CD4-positive, CD25-positive, alpha-beta regulatory T cell (primary cell): ENCODE results near the gene XIST. TPM values are rescaled to one million over a fixed set of nuclear protein-coding genes. Genes with fewer than 3 reads are reported as not detected.
A peak's percentile ranks its signal among the peaks of the same experiment; 100 is the strongest.
"Not testable (repeated sequence)": the region's sequence is repeated elsewhere in the genome, so short reads cannot be mapped to it uniquely, and the experiment has no call there.

Source experiments
- ATAC-seq, 2 donors: fragments of 150-1000 bp; cut with Tn5 transposase; one replicate each; pipeline ENCODE4 v1.10.0; 2021; ENCODE audit warnings: low read depth in 2 of 2, moderate number of reproducible peaks in 2 of 2, moderate library complexity in 1 of 2
- DNase-seq, 3 donors: peaks; one replicate each; pipeline versions ENCODE4 v3.0.0 to v3.0.0-alpha.2; 2012 to 2022; ENCODE audit warnings: mixed read lengths in 1 of 3
- H3K27ac ChIP-seq: one replicate; pipeline ENCODE4 v1.7.0; 2013; ENCODE audit warnings: mild to moderate bottlenecking, low read length; ENCODE audit not compliant: insufficient read depth, poor library complexity, severe bottlenecking
- H3K27me3 ChIP-seq: one replicate; pipeline ENCODE4 v1.7.0; 2013; ENCODE audit warnings: low read length; ENCODE audit not compliant: control insufficient read depth, insufficient read depth
- H3K36me3 ChIP-seq: one replicate; pipeline ENCODE4 v1.7.0; 2013; ENCODE audit warnings: mild to moderate bottlenecking, low read length, moderate library complexity; ENCODE audit not compliant: control insufficient read depth, insufficient read depth
- H3K4me1 ChIP-seq: 2 replicates; pipeline ENCODE4 v1.7.0; 2013; ENCODE audit warnings: mild to moderate bottlenecking, low read length; ENCODE audit not compliant: insufficient read depth, control insufficient read depth, poor library complexity, severe bottlenecking
- H3K4me3 ChIP-seq: one replicate; pipeline ENCODE4 v1.7.0; 2013; ENCODE audit warnings: low read depth, mild to moderate bottlenecking, low read length, moderate library complexity
- H3K9me3 ChIP-seq, 2 experiments: 1 replicate in 1 of 2; 2 replicates in 1 of 2; pipeline ENCODE4 v1.7.0; 2013; ENCODE audit warnings: low read length in 2 of 2, mild to moderate bottlenecking in 1 of 2, moderate library complexity in 1 of 2; ENCODE audit not compliant: control insufficient read depth in 2 of 2
- H3K27ac Mint-ChIP-seq, 3 donors: one replicate each; pipeline ENCODE4 v1.8.0; 2020 to 2022; ENCODE audit warnings: mild to moderate bottlenecking in 3 of 3, mixed read lengths in 3 of 3, moderate library complexity in 2 of 3
- H3K27me3 Mint-ChIP-seq: one replicate; pipeline ENCODE4 v1.8.0; 2022; ENCODE audit warnings: mild to moderate bottlenecking, mixed read lengths
- H3K36me3 Mint-ChIP-seq: one replicate; pipeline ENCODE4 v1.8.0; 2020; ENCODE audit warnings: mixed read lengths
- H3K4me1 Mint-ChIP-seq, 4 donors: one replicate each; pipeline ENCODE4 v1.8.0; 2020 to 2022; ENCODE audit warnings: mixed read lengths in 4 of 4, mild to moderate bottlenecking in 1 of 4
- H3K4me3 Mint-ChIP-seq, 4 donors: one replicate each; pipeline ENCODE4 v1.8.0; 2020 to 2022; ENCODE audit warnings: mild to moderate bottlenecking in 4 of 4, mixed read lengths in 4 of 4, moderate library complexity in 3 of 4
- H3K9me3 Mint-ChIP-seq, 7 donors: one replicate each; pipeline ENCODE4 v1.8.0; 2020 to 2022; ENCODE audit warnings: mixed read lengths in 7 of 7, mild to moderate bottlenecking in 3 of 7, moderate library complexity in 2 of 7
- polyA plus RNA-seq, 4 donors: library from polyadenylated mRNA; unstranded; fragments of 300-500 nt; fragmentation: Illumina TruSeq; gene quantifications; one replicate each; pipeline ENCODE4 v1.2.3, GENCODE V29; 2021
- total RNA-seq: library from RNA; stranded (reverse); gene quantifications from one replicate; pipeline ENCODE4 v1.2.3, GENCODE V29; 2022

The XIST gene
- total and polyA plus RNA-seq, 5 donors from 2014 or later: 9.2 to 455 (median 11.6) TPM; not detected in 1

DNA sequence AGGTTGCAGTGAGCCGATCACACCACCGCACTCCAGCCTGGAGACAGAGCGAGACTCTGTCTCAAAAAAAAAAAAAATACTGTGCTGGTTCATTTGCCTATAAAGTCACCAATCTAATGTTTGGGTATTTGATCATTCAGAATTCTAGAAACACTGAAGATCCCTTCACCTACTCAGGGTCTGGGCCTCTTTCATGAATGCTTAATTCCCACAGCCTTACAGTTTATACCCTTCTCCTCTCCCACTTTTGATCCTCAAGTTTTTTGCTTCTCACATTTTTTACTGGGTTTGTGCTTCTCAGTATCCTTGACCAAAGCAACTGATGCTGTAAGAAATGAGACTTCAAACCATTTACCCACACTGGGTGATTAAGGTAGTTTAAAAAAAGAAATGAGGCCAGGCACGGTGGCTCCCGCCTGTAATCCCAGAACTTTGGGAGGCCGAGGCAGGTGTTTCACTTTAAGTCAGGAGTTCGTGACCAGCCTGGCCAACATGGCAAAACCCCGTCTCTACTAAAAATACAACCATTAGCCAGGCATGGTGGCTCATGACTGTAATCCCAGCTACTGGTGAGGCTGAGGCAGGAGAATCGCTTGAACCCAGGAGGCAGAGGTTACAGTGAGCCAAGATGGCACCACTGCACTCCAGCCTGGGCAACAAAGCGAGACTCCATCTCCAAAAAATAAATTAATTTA lies 32.5 kb downstream of the XIST start:
- not testable (repeated sequence) for H3K27me3 Mint-ChIP-seq, ATAC-seq, H3K27me3 ChIP-seq, H3K4me3 ChIP-seq, H3K4me1 ChIP-seq, DNase-seq, H3K4me1 Mint-ChIP-seq, H3K36me3 ChIP-seq, H3K9me3 Mint-ChIP-seq, H3K9me3 ChIP-seq, H3K27ac Mint-ChIP-seq, H3K27ac ChIP-seq, H3K36me3 Mint-ChIP-seq
- peak overlapping the region in 1 of 4 donors; percentile 4 for H3K4me3 Mint-ChIP-seq

DNA sequence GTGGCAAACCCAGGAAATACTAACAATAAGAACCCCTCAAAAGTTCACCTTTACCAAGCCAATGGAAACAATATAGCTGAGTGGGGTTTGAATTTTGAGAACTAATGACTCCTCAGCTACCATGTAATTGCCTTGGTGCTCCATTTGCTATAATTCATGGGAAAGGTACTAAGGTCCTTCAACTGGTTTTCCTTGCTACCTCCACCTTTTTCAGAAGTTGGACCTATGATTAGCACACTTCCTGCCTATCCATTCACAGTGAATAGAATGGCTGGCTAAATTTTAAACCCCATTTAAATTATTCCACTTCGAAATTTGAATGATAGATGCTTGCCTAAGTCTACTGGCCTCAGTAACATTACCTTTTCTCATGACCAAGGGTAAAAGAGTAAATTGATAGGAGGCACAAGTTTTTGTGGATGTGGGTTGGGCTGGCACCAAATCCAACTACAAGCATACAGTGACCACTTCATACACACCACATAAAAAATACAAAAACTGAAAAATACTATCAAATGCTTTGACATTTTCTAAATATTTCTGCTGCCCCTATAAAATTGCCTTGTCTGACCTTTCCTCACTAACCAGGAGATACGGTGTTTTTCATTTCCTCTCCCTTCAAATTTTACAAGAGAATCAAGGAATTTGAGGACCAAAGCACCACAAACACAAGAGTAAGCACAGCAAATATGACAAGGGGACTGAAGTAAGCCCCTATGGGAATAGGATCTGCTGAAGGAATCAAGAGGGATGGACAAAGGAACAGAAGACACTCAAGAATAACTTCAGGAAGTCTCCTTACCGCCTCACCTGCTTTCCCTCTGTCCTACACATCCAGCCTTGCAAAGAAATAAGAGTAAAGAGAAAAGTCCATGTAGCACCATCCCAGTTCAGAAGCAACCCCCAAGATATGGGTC lies 34.1 kb downstream of the XIST start:
- no peaks in the 10 kb centered on the region for H3K4me1 Mint-ChIP-seq
- no peak for DNase-seq
- H3K27me3 Mint-ChIP-seq: no peaks in the 10 kb centered on the region

DNA sequence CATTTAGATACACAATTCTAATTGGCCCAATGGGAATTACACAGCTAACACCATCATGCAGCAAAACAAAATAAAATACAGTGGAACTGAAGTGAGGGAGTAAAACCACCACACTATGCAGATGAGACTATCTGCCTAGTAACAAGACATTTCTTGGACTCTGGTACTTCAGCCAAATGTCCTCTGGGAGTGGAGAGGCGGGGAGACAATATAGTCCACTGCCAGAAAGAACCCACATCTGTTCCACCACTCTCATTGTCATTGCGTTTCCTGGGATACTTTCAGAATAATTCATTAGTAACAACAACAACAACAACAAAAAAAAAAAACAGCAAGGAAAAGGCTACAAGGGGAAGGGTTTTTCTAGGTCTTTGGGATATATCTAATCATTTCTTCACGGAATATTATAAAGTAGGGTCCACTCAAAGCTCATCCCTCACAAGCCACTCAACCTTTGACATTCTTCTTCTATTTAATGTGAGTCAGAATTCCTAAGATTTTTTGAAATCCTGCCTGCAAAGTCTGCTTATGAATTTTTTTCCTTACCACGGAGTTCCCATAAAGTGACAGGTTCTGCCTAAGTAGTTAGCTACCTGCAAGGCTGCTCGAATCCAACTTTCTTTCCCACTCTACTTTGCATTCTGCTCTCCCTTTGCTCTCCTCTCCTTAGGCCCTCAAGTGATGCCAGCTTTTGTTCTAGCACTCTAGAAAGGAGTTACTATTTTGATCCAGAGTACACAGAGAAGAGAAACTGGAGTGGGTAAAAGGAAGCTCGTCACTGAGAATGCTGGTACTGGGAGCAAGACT lies 34.9 kb downstream of the XIST start:
- Mint-ChIP-seq H3K36me3 (peaks cover 4% of the 10 kb centered on the region), H3K4me1 (no peaks in the 10 kb centered on the region), H3K27ac (no peak overlapping the region), H3K4me3 (no peak overlapping the region), H3K9me3 (peaks cover 0 to 3% (median 0%) of the 10 kb centered on the region in 7 donors), H3K27me3 (no peaks in the 10 kb centered on the region)
- Histone ChIP-seq H3K27ac (no peak overlapping the region), H3K4me3 (no peak overlapping the region), H3K9me3 (no peaks in the 10 kb centered on the region), H3K36me3 (no peaks in the 10 kb centered on the region), H3K4me1 (no peaks in the 10 kb centered on the region), H3K27me3 (no peaks in the 10 kb centered on the region)
- no peak for ATAC-seq
- no peak for DNase-seq

More for the DNA sequence above, 34.1 kb downstream of the XIST start:
- Mint-ChIP-seq H3K9me3 (peaks cover 0 to 3% (median 0%) of the 10 kb centered on the region in 7 donors), H3K36me3 (peaks cover 6% of the 10 kb centered on the region), H3K27ac (no peak overlapping the region), H3K4me3 (no peak overlapping the region)
- ATAC-seq: no peak
- H3K36me3 ChIP-seq: no peaks in the 10 kb centered on the region
- H3K4me3 ChIP-seq: no peak overlapping the region
- H3K9me3 ChIP-seq: no peaks in the 10 kb centered on the region
- no peaks in the 10 kb centered on the region for H3K27me3 ChIP-seq
- no peak overlapping the region for H3K27ac ChIP-seq
- H3K4me1 ChIP-seq: no peaks in the 10 kb centered on the region

DNA sequence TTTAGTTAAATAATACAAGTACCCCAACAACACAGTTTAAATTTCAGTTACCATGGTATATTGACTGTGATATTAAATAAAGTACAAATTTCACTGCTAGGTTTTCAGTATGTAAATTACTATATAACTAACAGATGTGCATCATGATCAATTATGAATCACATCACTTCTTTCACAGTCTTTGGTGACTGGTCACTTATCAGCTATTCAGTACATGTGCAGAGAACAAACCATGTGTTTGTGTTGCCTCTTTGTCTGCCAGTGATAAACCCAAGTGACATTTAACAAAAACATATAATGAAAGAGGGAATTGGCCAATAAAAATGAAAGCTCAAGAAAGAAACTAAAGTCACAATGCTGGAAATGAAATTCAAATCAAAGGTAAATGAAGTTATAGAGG lies 40.3 kb downstream of the XIST start:
- H3K36me3 Mint-ChIP-seq: no peaks in the 10 kb centered on the region
- no peaks in the 10 kb centered on the region for H3K9me3 ChIP-seq
- no peaks in the 10 kb centered on the region for H3K27me3 ChIP-seq
- H3K27ac ChIP-seq: no peak overlapping the region
- H3K4me3 Mint-ChIP-seq: no peak overlapping the region
- H3K27me3 Mint-ChIP-seq: no peaks in the 10 kb centered on the region
- ATAC-seq: no peak
- H3K9me3 Mint-ChIP-seq: peaks cover 0 to 4% (median 0%) of the 10 kb centered on the region in 7 donors
- DNase-seq: no peak
- H3K4me1 Mint-ChIP-seq: no peaks in the 10 kb centered on the region
- no peak overlapping the region for H3K4me3 ChIP-seq
- H3K4me1 ChIP-seq: no peaks in the 10 kb centered on the region
- H3K36me3 ChIP-seq: no peaks in the 10 kb centered on the region
- no peak overlapping the region for H3K27ac Mint-ChIP-seq

DNA sequence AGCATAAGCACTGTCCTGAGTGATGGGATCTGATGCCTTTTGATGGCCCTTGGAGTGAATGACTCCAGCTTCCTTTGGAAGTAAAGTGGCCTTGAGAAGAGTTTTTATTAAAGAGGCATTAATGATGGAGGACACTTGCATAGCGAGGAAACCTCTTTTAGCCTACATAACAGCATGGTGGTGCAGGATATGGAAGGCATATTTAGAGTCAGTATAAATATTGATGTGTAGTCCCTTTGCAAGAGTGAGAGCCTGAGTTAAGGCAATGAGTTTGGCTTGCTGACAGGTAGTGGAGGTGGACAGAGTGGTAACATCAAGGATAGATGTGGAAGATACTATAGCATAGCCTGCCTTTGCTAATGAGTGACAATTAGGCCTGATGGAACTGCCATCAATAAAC lies 48.4 kb downstream of the XIST start:
- not testable (repeated sequence) for ATAC-seq, H3K4me3 ChIP-seq, H3K4me1 Mint-ChIP-seq, H3K4me1 ChIP-seq, H3K27ac ChIP-seq, H3K27me3 Mint-ChIP-seq, H3K36me3 Mint-ChIP-seq, H3K27ac Mint-ChIP-seq, H3K36me3 ChIP-seq, DNase-seq, H3K4me3 Mint-ChIP-seq, H3K9me3 Mint-ChIP-seq, H3K9me3 ChIP-seq, H3K27me3 ChIP-seq

DNA sequence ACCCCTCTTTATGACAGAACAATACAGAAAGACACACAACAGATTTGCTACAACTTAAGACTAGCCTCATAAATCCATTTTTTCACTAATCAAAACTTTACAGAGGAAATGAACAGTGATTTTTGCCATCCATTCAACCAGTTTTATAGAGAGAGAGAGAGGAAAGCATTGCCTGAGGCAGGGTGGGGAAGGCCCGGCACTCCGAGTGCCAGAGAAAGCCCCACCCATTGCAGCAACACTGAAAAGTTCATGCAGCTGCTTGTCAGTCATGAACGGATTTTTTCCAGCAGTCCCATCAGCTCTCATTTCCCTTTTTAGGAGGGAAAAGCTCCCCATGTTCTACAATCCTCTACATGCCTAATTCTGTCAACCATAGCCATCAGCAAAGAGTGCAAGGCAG lies 52.6 kb downstream of the XIST start:
- no peak overlapping the region for H3K4me3 ChIP-seq
- Mint-ChIP-seq H3K9me3 (peaks cover 0 to 2% (median 0%) of the 10 kb centered on the region in 7 donors), H3K27me3 (no peaks in the 10 kb centered on the region), H3K4me3 (no peak overlapping the region), H3K36me3 (peaks cover 3% of the 10 kb centered on the region), H3K27ac (no peak overlapping the region), H3K4me1 (no peaks in the 10 kb centered on the region)
- no peak for ATAC-seq
- H3K4me1 ChIP-seq: no peaks in the 10 kb centered on the region
- H3K36me3 ChIP-seq: no peaks in the 10 kb centered on the region
- DNase-seq: no peak
- no peaks in the 10 kb centered on the region for H3K27me3 ChIP-seq
- no peaks in the 10 kb centered on the region for H3K9me3 ChIP-seq
- H3K27ac ChIP-seq: no peak overlapping the region

DNA sequence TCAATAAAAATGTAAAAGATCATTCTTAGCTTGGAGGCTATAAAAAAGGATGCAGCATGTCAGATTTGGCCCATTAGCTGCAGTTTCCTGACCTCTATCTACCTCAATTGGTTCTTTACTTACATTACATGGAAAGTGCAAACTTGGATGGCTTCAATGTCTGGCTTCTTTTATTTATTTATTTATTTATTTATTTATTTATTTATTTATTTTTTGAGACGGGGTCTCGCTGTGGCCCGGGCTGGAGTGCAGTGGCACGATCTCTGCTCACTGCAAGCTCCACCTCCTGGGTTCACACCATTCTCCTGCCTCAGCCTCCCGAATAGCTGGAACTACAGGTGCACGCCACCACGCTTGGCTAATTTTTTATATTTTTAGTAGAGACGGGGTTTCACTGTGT lies 60.0 kb downstream of the XIST start:
- H3K4me1 ChIP-seq, DNase-seq, H3K27me3 Mint-ChIP-seq, H3K9me3 ChIP-seq, H3K27ac ChIP-seq, H3K36me3 Mint-ChIP-seq, H3K4me1 Mint-ChIP-seq, H3K27ac Mint-ChIP-seq, H3K27me3 ChIP-seq, H3K4me3 Mint-ChIP-seq, ATAC-seq, H3K9me3 Mint-ChIP-seq, H3K4me3 ChIP-seq, H3K36me3 ChIP-seq: not testable (repeated sequence)
